K562 (cell line): ENCODE results near the gene SUB1. TPM values are rescaled to one million over a fixed set of nuclear protein-coding genes. Genes with fewer than 3 reads are reported as not detected.

ENCODE experiments used
- ATAC-seq: fragments of 200-7000 bp; cut with Tn5 transposase; 3 replicates; pipeline ENCODE4 v1.9.1; 2020; ENCODE audit warnings: moderate library complexity
- BruUV-seq: library from RNA; stranded (reverse); fragments of 400-500 nt; replicated peaks from 2 replicates; lab custom pipeline; 2021; lab: Mats Ljungman, UMichigan
- CTCF ChIA-PET: fragments of 300-600 bp; formaldehyde crosslinking; extraction: SDS; loops from one replicate; lab custom pipeline; 2021; ENCODE audit warnings: low intra/inter-chr PET ratio; lab: Yijun Ruan, JAX
- POLR2A ChIA-PET: fragments of 300-600, 350-650 bp; sonication (Branson Sonifier 250); formaldehyde crosslinking; extraction: SDS; loops from one replicate; lab custom pipeline; 2021; ENCODE audit warnings: antibody characterized with exemption, inconsistent platforms; lab: Yijun Ruan, JAX
- DNase-seq, 4 experiments: peaks; one replicate each; pipeline versions ENCODE4 v3.0.0 to v3.0.0-alpha.2; 2011 to 2018; ENCODE audit warnings: low spot score in 3 of 4, mixed read lengths in 3 of 4; ENCODE audit errors: extremely low read depth in 1 of 4
- FAIRE-seq: peaks from 2 replicates; lab custom pipeline; 2011; peaks lifted over from hg19 to GRCh38; lab: Jason Lieb, UNC
- H2AFZ ChIP-seq: 2 replicates; pipeline ENCODE4 v1.6.0; 2011; ENCODE audit warnings: low read depth, low read length, control low read depth, inconsistent platforms
- H3K27ac ChIP-seq: fragments of 200-600 bp; 3 replicates; pipeline ENCODE4 v1.8.0; 2011; ENCODE audit warnings: low read depth, mild to moderate bottlenecking, control low read depth, inconsistent platforms, low read length, moderate library complexity, mixed read lengths; ENCODE audit errors: extremely low read depth
- H3K27me3 ChIP-seq, 2 experiments: fragments of 300-600 bp in 1 of 2; 2 replicates in 1 of 2; 3 replicates in 1 of 2; pipeline versions ENCODE4 v1.6.0 to v1.8.0; 2011; ENCODE audit warnings: inconsistent platforms in 2 of 2, low read length in 2 of 2, mild to moderate bottlenecking in 1 of 2, mixed read lengths in 1 of 2, moderate library complexity in 1 of 2; ENCODE audit not compliant: control insufficient read depth in 2 of 2, insufficient read depth in 2 of 2
- H3K36me3 ChIP-seq: fragments of 300-600 bp; 3 replicates; pipeline ENCODE4 v1.8.0; 2011; ENCODE audit warnings: mild to moderate bottlenecking, low read length, inconsistent platforms; ENCODE audit not compliant: control insufficient read depth, insufficient read depth
- H3K4me1 ChIP-seq, 2 experiments: fragments of 200-600 bp in 1 of 2; replicated peaks in 1 of 2; 2 replicates in 1 of 2; 3 replicates in 1 of 2; pipeline versions ENCODE4 v1.5.1 to v1.8.0; 2011; ENCODE audit warnings: inconsistent platforms in 2 of 2, low read length in 2 of 2, mild to moderate bottlenecking in 1 of 2, mixed read lengths in 1 of 2, moderate library complexity in 1 of 2; ENCODE audit not compliant: control insufficient read depth in 2 of 2, insufficient read depth in 2 of 2
- H3K4me2 ChIP-seq: 2 replicates; pipeline ENCODE4 v1.6.1; 2011; ENCODE audit warnings: low read length, control low read depth, inconsistent platforms, mixed read lengths; ENCODE audit not compliant: insufficient read depth
- H3K4me3 ChIP-seq: fragments of 200-600 bp; sonication (generic), shearing (Covaris generic); 2 replicates; pipeline ENCODE4 v1.5.1; 2016; ENCODE audit warnings: control low read depth, inconsistent platforms
- H3K79me2 ChIP-seq: fragments of 200-600 bp; 3 replicates; pipeline ENCODE4 v1.8.0; 2011; ENCODE audit warnings: low read length, inconsistent platforms; ENCODE audit not compliant: control insufficient read depth, insufficient read depth
- H3K9ac ChIP-seq, 2 experiments: 2 replicates each; pipeline versions ENCODE4 v1.6.0 to v1.6.1; 2011; ENCODE audit warnings: low read depth in 2 of 2, low read length in 2 of 2, control low read depth in 1 of 2, inconsistent platforms in 1 of 2, mild to moderate bottlenecking in 1 of 2, mixed read lengths in 1 of 2; ENCODE audit not compliant: insufficient read depth in 1 of 2
- H3K9me1 ChIP-seq: one replicate; pipeline ENCODE4 v1.6.0; 2011; ENCODE audit warnings: inconsistent platforms, mild to moderate bottlenecking, low read length, moderate library complexity; ENCODE audit not compliant: control insufficient read depth, insufficient read depth
- H3K9me3 ChIP-seq: replicated peaks from 2 replicates; pipeline ENCODE4 v1.5.1; 2011; ENCODE audit warnings: low read depth, low read length, inconsistent platforms; ENCODE audit not compliant: control insufficient read depth, insufficient read depth
- H4K20me1 ChIP-seq: replicated peaks from 2 replicates; pipeline ENCODE4 v1.6.1; 2011; ENCODE audit warnings: low read length, inconsistent platforms, mixed read lengths; ENCODE audit not compliant: control insufficient read depth, insufficient read depth
- CBFA2T2 ChIP-seq: fragments of 450-650 bp; conservative IDR thresholded peaks from 2 replicates; pipeline ENCODE4 v1.6.1; 2017; ENCODE audit warnings: mild to moderate bottlenecking
- CBFA2T3 ChIP-seq: fragments of 450-650 bp; IDR thresholded peaks from 2 replicates; pipeline ENCODE4 v1.6.1; 2017
- ELF1 ChIP-seq: fragments of 200-800 bp; sonication (Bioruptor generic); IDR thresholded peaks from 2 replicates; pipeline ENCODE4 v1.6.1; 2016; ENCODE audit warnings: missing genetic modification characterization, missing compliant biosample characterization
- KLF16 ChIP-seq: IDR thresholded peaks from 2 replicates; pipeline ENCODE4 v1.6.1; 2016; ENCODE audit warnings: antibody characterized with exemption
- RBM39 ChIP-seq: fragments of 200-400 bp; formaldehyde crosslinking; optimal IDR thresholded peaks from 2 replicates; pipeline ENCODE3; 2018; ENCODE audit warnings: low read depth, low read length
- TAL1 ChIP-seq: fragments of 450-650 bp; IDR thresholded peaks from 2 replicates; pipeline ENCODE4 v1.6.1; 2016; ENCODE audit warnings: mild to moderate bottlenecking
- TCF3 ChIP-seq: sonication (generic); formaldehyde crosslinking; IDR thresholded peaks from 2 replicates; pipeline ENCODE4 v1.4.0; 2020; ENCODE audit warnings: mild to moderate bottlenecking, missing genetic modification reagents
- ZBTB9 ChIP-seq: fragments of 450-650 bp; formaldehyde crosslinking; IDR thresholded peaks from 2 replicates; pipeline ENCODE4 v1.4.0; 2020; ENCODE audit warnings: mild to moderate bottlenecking, moderate library complexity
- ZKSCAN1 ChIP-seq: fragments of 150-350 bp; IDR thresholded peaks from 2 replicates; pipeline ENCODE4 v1.6.1; 2016; ENCODE audit warnings: low read depth, low read length
- WGBS: fragments of 100-300 bp; shearing (Covaris generic); methylation state at CpG from one replicate; pipeline ENCODE4 v1.1.6; 2016; ENCODE audit warnings: low coverage, mixed read lengths; ENCODE audit not compliant: insufficient coverage; ENCODE audit errors: missing lambda C conversion rate; 5-methylcytosine and 5-hydroxymethylcytosine counted together
- in situ Hi-C: fragments of 300-500 bp; cut with MboI; formaldehyde crosslinking; loops from 4 replicates; pipeline ENCODE4 v1.15.0; 2018; ENCODE audit warnings: inconsistent platforms, mixed read lengths
- intact Hi-C: fragments of 100-400 bp; cut with micrococcal nuclease; formaldehyde crosslinking; loops from 2 replicates; pipeline ENCODE4 v1.14.2; 2022
- polyA plus RNA-seq, 8 experiments: library from polyadenylated mRNA; depleted of rRNA in 4 of 8; stranded (reverse) in 5 of 8; unstranded in 3 of 8; fragments of >200 nt; fragmentation: Nextera tagmentation in 2 of 8; fragmentation: Illumina TruSeq in 1 of 8; extraction: Ambion mirVana in 2 of 8; extraction: Trizol in 1 of 8; gene quantifications; 2 replicates each; pipeline versions ENCODE4 v1.2.1 to v1.2.3, GENCODE V29; 2011 to 2014; ENCODE audit warnings: inconsistent platforms in 1 of 8, missing spikeins in 1 of 8
- total RNA-seq, 7 experiments: library from RNA; depleted of rRNA in 6 of 7; stranded (reverse); fragments of >200 nt in 6 of 7; fragmentation: Illumina TruSeq in 2 of 7; extraction: Trizol in 2 of 7; gene quantifications; 2 replicates each; pipeline versions ENCODE4 v1.2.1 to v1.2.3, GENCODE V29; 2011 to 2021; ENCODE audit warnings: low replicate concordance in 1 of 7

Gene SUB1
- total and polyA plus RNA-seq, 9 of the 15 experiments (the other 6 are each of a cell fraction or from before 2014, with no cell fraction given), result 336 to 1,031 (median 700) TPM

GRCh38 chr5:32615236-32615635 is 29.9 kb downstream of the SUB1 start:
- peaks cover 0 to 4% of the 10 kb centered on the region in 2 experiments; a peak in 3 of 5 replicates for H3K27me3 ChIP-seq
- CTCF ChIA-PET, result interaction anchor here (0.6 kb wide), 2 partner anchors 19 to 964 kb away, joined by 3 to 4 read pairs; no protein-coding TSS in a partner anchor
- POLR2A ChIA-PET, result interaction anchor here (0.6 kb wide), 1 partner anchor 14 kb away, joined by 3 read pairs; no protein-coding TSS in a partner anchor
- H3K27ac ChIP-seq, result no peak overlapping the region
- no peak for DNase-seq
- no peaks in the 10 kb centered on the region for H3K9me3 ChIP-seq
- H3K9ac ChIP-seq, result no peak overlapping the region
- TF ChIP-seq TAL1 (peak; percentile 14; the same call in 1 of the 2 replicates), CBFA2T3 (peak; percentile 46), TCF3 (CRISPR knock-in tag) (peak; percentile 9; the same call in 1 of the 2 replicates), ELF1 (tag) (no peak), RBM39 (no peak), CBFA2T2 (peak; percentile 23; the same call in 1 of the 2 replicates)
- TF ChIP-seq, all 486 proteins: peak for 4
- Histone ChIP-seq H3K79me2 (no peaks in the 10 kb centered on the region), H2AFZ (no peak overlapping the region), H3K4me3 (no peak overlapping the region), H3K36me3 (no peaks in the 10 kb centered on the region; the same call in 2 of the 3 replicates), H3K4me1 (no peaks in the 10 kb centered on the region), H4K20me1 (no peaks in the 10 kb centered on the region), H3K4me2 (no peak overlapping the region), H3K9me1 (no peaks in the 10 kb centered on the region)
- intact Hi-C loops (loop anchor here (10.0 kb wide), 3 partner anchors 280 to 790 kb away; no protein-coding TSS in a partner anchor), in situ Hi-C loops (loop anchor here (10.0 to 25.0 kb wide), 3 partner anchors 390 to 1028 kb away; no protein-coding TSS in a partner anchor)
- BruUV-seq, result no TSS peak
- FAIRE-seq (no peak), ATAC-seq (no peak)
- 8% methylated on average over 3 of the region's 3 CpGs for WGBS

DNA sequence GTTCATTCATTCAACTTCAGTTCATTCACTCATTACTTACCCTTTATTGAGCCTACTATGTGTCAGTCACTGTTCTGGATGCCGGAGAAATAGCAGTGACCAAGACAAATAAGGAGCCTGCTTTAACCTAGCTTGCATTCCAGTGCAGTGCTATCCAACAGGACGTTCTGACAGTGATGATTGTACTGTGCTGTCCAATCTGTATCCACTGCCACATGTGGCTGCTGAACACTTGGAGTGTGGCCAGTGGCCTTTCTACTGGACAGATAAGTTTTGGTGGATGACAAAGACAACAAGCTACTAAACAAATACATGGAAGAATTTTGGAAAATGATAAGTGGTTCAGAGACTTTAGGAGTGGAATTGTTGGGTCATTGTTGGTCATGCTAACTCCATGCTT is 33.6 kb downstream of the SUB1 start:
- in situ Hi-C loops (loop anchor here (10.0 to 25.0 kb wide), 3 partner anchors 394 to 1032 kb away; no protein-coding TSS in a partner anchor), intact Hi-C loops (loop anchor here (10.0 kb wide), 3 partner anchors 284 to 794 kb away; no protein-coding TSS in a partner anchor)
- H3K4me1 ChIP-seq, result no peaks in the 10 kb centered on the region
- ChIA-PET CTCF (no interaction called here), POLR2A (no interaction called here)
- WGBS, result 9% methylated on average over 2 of the region's 2 CpGs
- no peaks in the 10 kb centered on the region for H3K9me3 ChIP-seq
- no TSS peak for BruUV-seq
- no peaks in the 10 kb centered on the region for H3K9me1 ChIP-seq
- ATAC-seq (no peak), DNase-seq (no peak), FAIRE-seq (no peak)
- no peaks in the 10 kb centered on the region for H3K36me3 ChIP-seq
- no peaks in the 10 kb centered on the region for H3K79me2 ChIP-seq
- no peak overlapping the region for H2AFZ ChIP-seq
- no peak overlapping the region for H3K4me2 ChIP-seq
- no peaks in the 10 kb centered on the region for H4K20me1 ChIP-seq
- H3K4me3 ChIP-seq, result no peak overlapping the region
- no peak for TF ChIP-seq KLF16
- TF ChIP-seq ZKSCAN1, result peak; percentile 52; the same call in 1 of the 2 replicates
- TF ChIP-seq ZBTB9 (CRISPR knock-in tag), result 0 out of 2 replicates have a peak, but pooled peaks have one; percentile 50
- H3K27me3 ChIP-seq, result peaks cover 16 to 18% of the 10 kb centered on the region in 2 experiments; a peak in 4 of 5 replicates
- H3K27ac ChIP-seq, result no peak overlapping the region
- no peak overlapping the region for H3K9ac ChIP-seq
